Smooth muscle cell (in vitro differentiated cells): Measurements from ENCODE around the gene SYTL2. TPM values are rescaled to one million over a fixed set of nuclear protein-coding genes. Genes with fewer than 3 reads are reported as not detected.

Experiments used
- DNase-seq: peaks from one replicate; lab custom pipeline; 2025; ENCODE audit not compliant: unreplicated experiment; lab: John Stamatoyannopoulos, UW
- H2AFZ ChIP-seq: fragments of 200-600 bp; sonication (generic); 2 replicates; pipeline ENCODE4 v1.6.0; 2016; ENCODE audit warnings: antibody characterized with exemption, low read depth, mild to moderate bottlenecking
- H3F3A ChIP-seq: fragments of 200-600 bp; sonication (generic); 2 replicates; pipeline ENCODE4 v1.6.0; 2017; ENCODE audit warnings: antibody characterized with exemption, low read depth
- H3K27ac ChIP-seq: fragments of 200-600 bp; sonication (generic); 2 replicates; pipeline ENCODE4 v1.5.1; 2016; ENCODE audit warnings: low read depth, mild to moderate bottlenecking
- H3K27me3 ChIP-seq: fragments of 200-600 bp; sonication (generic); 2 replicates; pipeline ENCODE4 v1.6.1; 2016; ENCODE audit warnings: low read depth, mild to moderate bottlenecking
- H3K36me3 ChIP-seq: fragments of 200-600 bp; sonication (generic); 2 replicates; pipeline ENCODE4 v1.5.1; 2016; ENCODE audit warnings: low read depth
- H3K4me1 ChIP-seq: fragments of 200-600 bp; sonication (generic); 2 replicates; pipeline ENCODE4 v1.5.1; 2016; ENCODE audit warnings: low read depth
- H3K4me2 ChIP-seq: fragments of 200-600 bp; sonication (generic); 2 replicates; pipeline ENCODE4 v1.6.0; 2016; ENCODE audit warnings: mild to moderate bottlenecking
- H3K4me3 ChIP-seq: fragments of 200-600 bp; sonication (generic); 2 replicates; pipeline ENCODE4 v1.5.1; 2016; ENCODE audit warnings: mild to moderate bottlenecking
- H3K79me2 ChIP-seq: fragments of 200-600 bp; sonication (generic); 2 replicates; pipeline ENCODE4 v1.6.0; 2016; ENCODE audit warnings: low read depth, mild to moderate bottlenecking
- H3K9ac ChIP-seq: fragments of 200-600 bp; sonication (generic); 2 replicates; pipeline ENCODE4 v1.6.0; 2016; ENCODE audit warnings: low read depth
- H3K9me3 ChIP-seq: fragments of 200-600 bp; sonication (generic); replicated peaks from 2 replicates; pipeline ENCODE4 v1.5.1; 2016; ENCODE audit warnings: low read depth
- H4K20me1 ChIP-seq: fragments of 200-600 bp; sonication (generic); 2 replicates; pipeline ENCODE4 v1.6.0; 2016; ENCODE audit warnings: low read depth
- WGBS: methylation state at CpG from one replicate; pipeline ENCODE4 v1.1.7; 2016; ENCODE audit warnings: low lambda C conversion rate; 5-methylcytosine and 5-hydroxymethylcytosine counted together
- polyA plus RNA-seq: library from polyadenylated mRNA; unstranded; fragments of >200 nt; fragmentation: Nextera tagmentation; extraction: Ambion mirVana; gene quantifications from 2 replicates; pipeline ENCODE4 v1.2.1, GENCODE V29; 2016
- total RNA-seq: library from RNA; depleted of rRNA; stranded (reverse); fragments of >200 nt; gene quantifications from 2 replicates; pipeline ENCODE4 v1.2.3, GENCODE V29; 2014
- TF ChIP-seq, protein P1 (sequence below): fragments of 200-600 bp; sonication (generic); IDR thresholded peaks from 2 replicates; pipeline ENCODE4 v1.5.1; 2017; ENCODE audit warnings: borderline replicate concordance, mild to moderate bottlenecking, antibody characterized with exemption; ENCODE audit not compliant: insufficient read depth, poor library complexity, severe bottlenecking

The SYTL2 gene
- total and polyA plus RNA-seq, 2 experiments from 2014 or later, result 10.4 to 50.7 TPM

DNA sequence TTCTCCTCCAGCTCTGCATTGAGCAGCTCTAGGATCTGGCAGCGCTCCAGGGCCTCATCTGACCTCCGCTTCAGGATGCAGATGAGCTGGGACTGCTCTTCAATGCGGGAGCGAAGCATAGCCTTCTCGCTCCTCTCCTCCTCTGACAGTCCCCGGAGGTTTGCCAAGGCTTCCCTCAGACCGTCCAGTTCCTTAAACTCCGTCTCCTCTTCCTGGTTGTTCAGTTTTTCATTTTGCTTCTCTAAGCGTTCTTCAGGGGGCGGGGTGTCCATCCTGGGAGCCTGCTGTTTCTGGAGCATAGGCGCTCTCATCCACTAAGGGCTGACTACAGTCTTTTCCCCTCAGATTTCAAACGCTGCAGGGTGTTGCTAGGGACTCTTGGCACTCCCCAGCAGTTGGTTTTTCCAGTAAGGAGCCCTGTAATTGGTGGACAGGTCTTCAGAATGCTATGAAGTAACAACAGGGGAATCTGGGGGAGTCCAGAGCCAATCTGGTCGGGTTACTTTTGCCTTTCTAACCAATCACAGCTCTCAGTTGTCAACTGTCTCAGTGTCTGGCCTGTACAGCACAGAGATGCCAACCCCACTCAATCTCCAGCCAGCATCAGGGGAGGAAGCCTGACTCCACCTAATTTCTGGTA, 125.0 kb downstream of the SYTL2 start, which contains the start of gene CCDC89:
Gene CCDC89, minus strand, starts transcription at position 376 of the 640 bp plus-strand sequence. Its CDS starts 65 bp downstream, at position 311.
- Histone ChIP-seq H3K9me3 (no peaks in the 10 kb centered on the region), H3F3A (no peaks in the 10 kb centered on the region), H3K79me2 (no peaks in the 10 kb centered on the region), H2AFZ (no peak within 1 kb of the TSS), H3K4me3 (no peak within 1 kb of the TSS), H3K27me3 (no peaks in the 10 kb centered on the region), H3K36me3 (no peaks in the 10 kb centered on the region), H3K4me2 (no peak within 1 kb of the TSS), H4K20me1 (no peaks in the 10 kb centered on the region), H3K4me1 (no peaks in the 10 kb centered on the region), H3K27ac (no peak within 1 kb of the TSS), H3K9ac (no peak within 1 kb of the TSS)
- DNase-seq, result no peak
- WGBS, result 92% methylated on average over 13 of the region's 13 CpGs
- TF ChIP-seq, protein P1, sequence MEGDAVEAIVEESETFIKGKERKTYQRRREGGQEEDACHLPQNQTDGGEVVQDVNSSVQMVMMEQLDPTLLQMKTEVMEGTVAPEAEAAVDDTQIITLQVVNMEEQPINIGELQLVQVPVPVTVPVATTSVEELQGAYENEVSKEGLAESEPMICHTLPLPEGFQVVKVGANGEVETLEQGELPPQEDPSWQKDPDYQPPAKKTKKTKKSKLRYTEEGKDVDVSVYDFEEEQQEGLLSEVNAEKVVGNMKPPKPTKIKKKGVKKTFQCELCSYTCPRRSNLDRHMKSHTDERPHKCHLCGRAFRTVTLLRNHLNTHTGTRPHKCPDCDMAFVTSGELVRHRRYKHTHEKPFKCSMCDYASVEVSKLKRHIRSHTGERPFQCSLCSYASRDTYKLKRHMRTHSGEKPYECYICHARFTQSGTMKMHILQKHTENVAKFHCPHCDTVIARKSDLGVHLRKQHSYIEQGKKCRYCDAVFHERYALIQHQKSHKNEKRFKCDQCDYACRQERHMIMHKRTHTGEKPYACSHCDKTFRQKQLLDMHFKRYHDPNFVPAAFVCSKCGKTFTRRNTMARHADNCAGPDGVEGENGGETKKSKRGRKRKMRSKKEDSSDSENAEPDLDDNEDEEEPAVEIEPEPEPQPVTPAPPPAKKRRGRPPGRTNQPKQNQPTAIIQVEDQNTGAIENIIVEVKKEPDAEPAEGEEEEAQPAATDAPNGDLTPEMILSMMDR, result no peak

GRCh38 chr11:85685125-85685819, 125.7 kb downstream of the SYTL2 start:
- Histone ChIP-seq H3K4me2 (no peak overlapping the region), H3K9ac (no peak overlapping the region), H3K4me3 (no peak overlapping the region), H4K20me1 (no peaks in the 10 kb centered on the region), H3K36me3 (no peaks in the 10 kb centered on the region), H3K9me3 (no peaks in the 10 kb centered on the region), H3K27ac (no peak overlapping the region), H3K27me3 (no peaks in the 10 kb centered on the region), H3K4me1 (no peaks in the 10 kb centered on the region), H3K79me2 (no peaks in the 10 kb centered on the region), H2AFZ (no peak overlapping the region), H3F3A (no peaks in the 10 kb centered on the region)
- 90% methylated on average over 15 of the region's 15 CpGs for WGBS
- TF ChIP-seq, protein P1, result no peak
- no peak for DNase-seq

DNA sequence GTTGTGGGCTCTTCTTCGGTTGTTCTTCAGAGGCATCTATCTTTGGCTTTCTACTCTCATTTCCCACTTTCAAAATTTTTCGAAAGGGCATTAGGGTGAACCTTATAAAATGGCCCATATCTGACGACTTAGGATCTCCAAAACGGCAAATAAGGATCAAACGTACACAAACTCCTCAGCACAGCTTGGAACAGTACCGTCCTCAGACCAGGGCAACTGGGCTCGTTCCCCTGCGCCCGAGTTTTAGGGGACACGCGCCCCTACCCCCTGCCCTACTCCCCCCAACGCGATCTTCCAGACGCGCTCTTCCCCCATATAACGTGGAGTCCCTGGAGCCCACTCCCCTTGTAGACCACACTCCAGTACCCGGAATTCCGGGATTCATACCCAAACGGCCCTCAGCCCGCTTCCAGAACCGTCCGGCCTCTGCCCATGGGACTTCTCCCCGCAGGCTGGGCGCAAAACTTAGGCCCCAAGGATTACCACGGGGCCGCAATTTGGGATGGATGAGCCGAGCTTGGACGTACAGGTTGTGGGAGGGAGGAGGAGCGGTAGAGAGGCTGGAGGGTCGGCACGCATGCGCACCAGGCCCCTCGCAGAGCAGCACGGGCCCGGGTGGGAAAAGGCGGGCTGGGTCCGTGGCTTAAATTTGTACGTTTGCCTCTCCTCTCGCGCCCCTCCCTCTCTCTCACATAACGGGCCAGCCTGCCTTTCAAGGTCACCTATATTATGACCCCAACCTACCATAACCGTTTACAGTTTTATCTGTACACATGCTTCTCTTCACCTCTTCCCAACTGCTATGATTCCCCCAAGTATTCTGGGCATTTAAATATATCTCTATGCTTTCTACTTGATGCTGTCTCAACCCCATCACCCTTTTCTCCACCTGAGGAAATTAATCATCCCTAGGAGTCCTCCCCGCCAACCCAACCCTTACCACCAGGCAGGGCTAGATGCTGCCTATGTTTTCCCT, 128.3 kb downstream of the SYTL2 start:
- TF ChIP-seq, protein P1, result no peak

More for the DNA sequence above, 128.3 kb downstream of the SYTL2 start:
- H3K9ac ChIP-seq, result no peak overlapping the region
- H3K9me3 ChIP-seq, result no peaks in the 10 kb centered on the region
- no peaks in the 10 kb centered on the region for H3F3A ChIP-seq
- WGBS, result 97% methylated on average over 38 of the region's 43 CpGs
- no peaks in the 10 kb centered on the region for H3K36me3 ChIP-seq
- H3K4me3 ChIP-seq, result no peak overlapping the region
- H3K27me3 ChIP-seq, result no peaks in the 10 kb centered on the region
- no peak overlapping the region for H3K27ac ChIP-seq
- H3K4me2 ChIP-seq, result no peak overlapping the region
- no peak for DNase-seq
- no peaks in the 10 kb centered on the region for H3K79me2 ChIP-seq
- H2AFZ ChIP-seq, result no peak overlapping the region
- H4K20me1 ChIP-seq, result no peaks in the 10 kb centered on the region
- peaks cover 10% of the 10 kb centered on the region for H3K4me1 ChIP-seq
